ENCODE results near the gene MAP4K3.
A peak's percentile ranks its signal among the peaks of the same experiment; 100 is the strongest.

The MAP4K3 gene

GRCh38 chr2:39227628-39228412 lies 209.3 kb downstream of the MAP4K3 start:
- in situ Hi-C loops (cut with MboI; ENCODE audit: low pct_unique_long_range_greater_than_20kb, low sequenced_read_pairs), result loop anchor here (25.0 kb wide), 1 partner anchor 166 kb away; no protein-coding TSS in a partner anchor

GRCh38 chr2:39225567-39225966 lies 211.5 kb downstream of the MAP4K3 start:
- DNase-seq, result no peak
- in situ Hi-C loops (cut with MboI; ENCODE audit: low pct_unique_long_range_greater_than_20kb, low sequenced_read_pairs), result loop anchor here (25.0 kb wide), 1 partner anchor 163 kb away; no protein-coding TSS in a partner anchor

More at GRCh38 chr2:39227628-39228412, 209.3 kb downstream of the MAP4K3 start:
- DNase-seq, result peak; percentile 77

GRCh38 chr2:39223909-39224308 lies 213.2 kb downstream of the MAP4K3 start:
- DNase-seq, result no peak
- in situ Hi-C loops (cut with MboI; ENCODE audit: low pct_unique_long_range_greater_than_20kb, low sequenced_read_pairs), result no loop called here

- in situ Hi-C loops (cut with MboI; ENCODE audit: low pct_unique_long_range_greater_than_20kb, low sequenced_read_pairs), result no loop called here
- DNase-seq, result no peak
Measured at GRCh38 chr2:39221459-39221858, 215.6 kb downstream of the MAP4K3 start.

- DNase-seq, result no peak
- in situ Hi-C loops (cut with MboI; ENCODE audit: low pct_unique_long_range_greater_than_20kb, low sequenced_read_pairs), result no loop called here
Measured at GRCh38 chr2:39220136-39220535, 216.9 kb downstream of the MAP4K3 start.

- in situ Hi-C loops (cut with MboI; ENCODE audit: low pct_unique_long_range_greater_than_20kb, low sequenced_read_pairs), result no loop called here
- no peak for DNase-seq
Measured at GRCh38 chr2:39218391-39218790, 218.7 kb downstream of the MAP4K3 start.

GRCh38 chr2:39217192-39217550 lies 219.9 kb downstream of the MAP4K3 start:
- DNase-seq, result no peak
- in situ Hi-C loops (cut with MboI; ENCODE audit: low pct_unique_long_range_greater_than_20kb, low sequenced_read_pairs), result no loop called here

- DNase-seq, result peak; percentile 97
Measured at GRCh38 chr2:39216346-39217191, 220.5 kb downstream of the MAP4K3 start.

GRCh38 chr2:39215545-39215944 lies 221.5 kb downstream of the MAP4K3 start:
- in situ Hi-C loops (cut with MboI; ENCODE audit: low pct_unique_long_range_greater_than_20kb, low sequenced_read_pairs), result no loop called here
- no peak for DNase-seq

More at GRCh38 chr2:39216346-39217191, 220.5 kb downstream of the MAP4K3 start:
- in situ Hi-C loops (cut with MboI; ENCODE audit: low pct_unique_long_range_greater_than_20kb, low sequenced_read_pairs), result no loop called here

- in situ Hi-C loops (cut with MboI; ENCODE audit: low pct_unique_long_range_greater_than_20kb, low sequenced_read_pairs), result no loop called here
Measured at GRCh38 chr2:39213015-39213414, 224.1 kb downstream of the MAP4K3 start.

GRCh38 chr2:39210846-39211245 lies 226.2 kb downstream of the MAP4K3 start:
- no peak for DNase-seq
- in situ Hi-C loops (cut with MboI; ENCODE audit: low pct_unique_long_range_greater_than_20kb, low sequenced_read_pairs), result no loop called here

More at GRCh38 chr2:39213015-39213414, 224.1 kb downstream of the MAP4K3 start:
- DNase-seq, result no peak

GRCh38 chr2:39203382-39203781 lies 233.7 kb downstream of the MAP4K3 start:
- DNase-seq, result no peak
- in situ Hi-C loops (cut with MboI; ENCODE audit: low pct_unique_long_range_greater_than_20kb, low sequenced_read_pairs), result no loop called here

- in situ Hi-C loops (cut with MboI; ENCODE audit: low pct_unique_long_range_greater_than_20kb, low sequenced_read_pairs), result no loop called here
- no peak for DNase-seq
Measured at GRCh38 chr2:39202639-39203369, 234.3 kb downstream of the MAP4K3 start.
